A673 (cell line): ENCODE results near the gene TMEM63A. TPM values are rescaled to one million over a fixed set of nuclear protein-coding genes. Genes with fewer than 3 reads are reported as not detected.

ENCODE experiments used
- BruUV-seq: library from RNA; stranded (reverse); fragments of 400-500 nt; replicated peaks from 2 replicates; lab custom pipeline; 2021; lab: Mats Ljungman, UMichigan
- CTCF ChIA-PET: fragments of 300-600 bp; sonication (Branson Sonifier 250); formaldehyde crosslinking; loops from one replicate; lab custom pipeline; 2022; ENCODE audit warnings: antibody characterized with exemption; lab: Charles Lee
- POLR2A ChIA-PET: fragments of 300-600 bp; sonication (Branson Sonifier 250); formaldehyde crosslinking; loops from one replicate; lab custom pipeline; 2022; ENCODE audit warnings: antibody characterized with exemption; ENCODE audit not compliant: low non-redundant PET; lab: Charles Lee
- DNase-seq: peaks from one replicate; pipeline ENCODE4 v3.0.0-alpha.2; 2015; ENCODE audit warnings: low spot score
- H3K27ac ChIP-seq: fragments of 200-600 bp; sonication (generic); 2 replicates; pipeline ENCODE4 v1.5.1; 2016; ENCODE audit warnings: mixed run types, low read depth, mild to moderate bottlenecking, mixed read lengths, antibody characterized with exemption, low read length; ENCODE audit not compliant: poor library complexity, severe bottlenecking
- H3K27me3 ChIP-seq: fragments of 200-600 bp; sonication (generic); replicated peaks from 2 replicates; pipeline ENCODE4 v1.6.1; 2017; ENCODE audit warnings: mixed run types, low read depth, mild to moderate bottlenecking, mixed read lengths, antibody characterized with exemption, low read length; ENCODE audit not compliant: insufficient read depth, poor library complexity
- H3K36me3 ChIP-seq: fragments of 200-600 bp; sonication (generic); 2 replicates; pipeline ENCODE4 v1.6.1; 2016; ENCODE audit warnings: mixed run types, mild to moderate bottlenecking, mixed read lengths, antibody characterized with exemption, low read length; ENCODE audit not compliant: insufficient read depth, poor library complexity, severe bottlenecking
- H3K4me1 ChIP-seq: fragments of 200-600 bp; sonication (generic); 2 replicates; pipeline ENCODE4 v1.6.1; 2017; ENCODE audit warnings: mixed run types, mild to moderate bottlenecking, mixed read lengths, antibody characterized with exemption, low read length; ENCODE audit not compliant: insufficient read depth, poor library complexity, severe bottlenecking
- H3K4me3 ChIP-seq: fragments of 200-600 bp; sonication (generic); 2 replicates; pipeline ENCODE4 v1.5.1; 2016; ENCODE audit warnings: low read depth, mixed run types, mild to moderate bottlenecking, mixed read lengths, low read length; ENCODE audit not compliant: poor library complexity, severe bottlenecking
- H3K9me3 ChIP-seq: fragments of 200-600 bp; sonication (generic); 2 replicates; pipeline ENCODE4 v1.6.1; 2016; ENCODE audit warnings: mixed run types, low read depth, mild to moderate bottlenecking, mixed read lengths, antibody characterized with exemption, low read length; ENCODE audit not compliant: poor library complexity, severe bottlenecking
- CTCF ChIP-seq: fragments of 300-800, 200-600 bp; sonication (generic); conservative IDR thresholded peaks from 2 replicates; pipeline ENCODE4 v1.5.1; 2017; ENCODE audit warnings: low read depth, mild to moderate bottlenecking, antibody characterized with exemption, low read length, moderate library complexity, mixed read lengths
- EZH2 ChIP-seq: fragments of 200-600 bp; sonication (generic); IDR thresholded peaks from 2 replicates; pipeline ENCODE4 v1.6.1; 2017; ENCODE audit warnings: borderline replicate concordance, low read depth, mild to moderate bottlenecking, mixed read lengths, antibody characterized with exemption, low read length; ENCODE audit not compliant: poor library complexity, severe bottlenecking
- intact Hi-C: fragments of 100-400 bp; cut with micrococcal nuclease; formaldehyde crosslinking; loops from one replicate; pipeline ENCODE4 v1.10.0; 2022; ENCODE audit not compliant: unreplicated experiment
- total RNA-seq: library from RNA; stranded (reverse); gene quantifications from 2 replicates; pipeline ENCODE4 v1.2.3, GENCODE V29; 2021

Gene TMEM63A
- total RNA-seq, 1 experiment from 2014 or later, result 25.3 TPM

GRCh38 chr1:225850370-225850769, 31.8 kb downstream of the TMEM63A start:
- H3K36me3 ChIP-seq, result peaks cover 6% of the 10 kb centered on the region

GRCh38 chr1:225849925-225850324, 32.3 kb downstream of the TMEM63A start:
- H3K4me1 ChIP-seq, result no peaks in the 10 kb centered on the region
- no peaks in the 10 kb centered on the region for H3K27me3 ChIP-seq
- TF ChIP-seq CTCF (no peak), EZH2 (no peak)
- POLR2A ChIA-PET, result no interaction called here
- no peak overlapping the region for H3K27ac ChIP-seq
- no peak overlapping the region for H3K4me3 ChIP-seq
- BruUV-seq, result no TSS peak
- peaks cover 6% of the 10 kb centered on the region for H3K36me3 ChIP-seq
- intact Hi-C loops, result loop anchor here (5.0 kb wide), 1 partner anchor 73 kb away; the partner anchor contains the start of gene SRP9
- DNase-seq, result no peak
- CTCF ChIA-PET, result no interaction called here
- no peaks in the 10 kb centered on the region for H3K9me3 ChIP-seq

More at GRCh38 chr1:225850370-225850769, 31.8 kb downstream of the TMEM63A start:
- no peak for DNase-seq
- H3K27me3 ChIP-seq, result no peaks in the 10 kb centered on the region
- H3K4me3 ChIP-seq, result no peak overlapping the region
- no peaks in the 10 kb centered on the region for H3K4me1 ChIP-seq
- POLR2A ChIA-PET, result no interaction called here
- BruUV-seq, result no TSS peak
- intact Hi-C loops, result no loop called here
- CTCF ChIA-PET, result no interaction called here
- TF ChIP-seq CTCF, result no peak
- TF ChIP-seq EZH2, result no peak
- H3K9me3 ChIP-seq, result no peaks in the 10 kb centered on the region
- H3K27ac ChIP-seq, result no peak overlapping the region

GRCh38 chr1:225848030-225848955, 33.9 kb downstream of the TMEM63A start:
- H3K9me3 ChIP-seq, result no peaks in the 10 kb centered on the region
- intact Hi-C loops, result loop anchor here (5.0 kb wide), 1 partner anchor 71 kb away; the partner anchor contains the start of gene SRP9
- BruUV-seq, result no TSS peak
- no peak for TF ChIP-seq CTCF
- TF ChIP-seq EZH2, result no peak
- CTCF ChIA-PET, result no interaction called here
- no peak overlapping the region for H3K27ac ChIP-seq
- POLR2A ChIA-PET, result no interaction called here
- peak; percentile 22 for DNase-seq
- peaks cover 6% of the 10 kb centered on the region for H3K36me3 ChIP-seq
- no peaks in the 10 kb centered on the region for H3K4me1 ChIP-seq
- no peak overlapping the region for H3K4me3 ChIP-seq
- no peaks in the 10 kb centered on the region for H3K27me3 ChIP-seq
